HG03521 (cell line): ENCODE measurements around the gene SULF2.

ENCODE experiments used
- ATAC-seq: cut with Tn5 transposase; IDR thresholded peaks from one replicate; pipeline ENCODE4 v1.9.1; 2021; ENCODE audit warnings: mild to moderate bottlenecking, moderate library complexity; ENCODE audit not compliant: unreplicated experiment

Gene SULF2

GRCh38 chr20:47765271-47765670 is 20.0 kb downstream of the SULF2 start:
- ATAC-seq = no peak

GRCh38 chr20:47764154-47764733 is 21.0 kb downstream of the SULF2 start:
- ATAC-seq = no peak

GRCh38 chr20:47762699-47763268 is 22.5 kb downstream of the SULF2 start:
- no peak for ATAC-seq

GRCh38 chr20:47761482-47762047 is 23.7 kb downstream of the SULF2 start:
- ATAC-seq = no peak

GRCh38 chr20:47760686-47761481 is 24.4 kb downstream of the SULF2 start:
- ATAC-seq = no peak

- ATAC-seq = no peak
Measured at GRCh38 chr20:47758517-47759450, 26.5 kb downstream of the SULF2 start.

GRCh38 chr20:47757145-47758035 is 27.9 kb downstream of the SULF2 start:
- no peak for ATAC-seq

GRCh38 chr20:47754946-47755652 is 30.2 kb downstream of the SULF2 start:
- ATAC-seq = no peak

- ATAC-seq = no peak
Measured at GRCh38 chr20:47754388-47754715, 30.9 kb downstream of the SULF2 start.

- ATAC-seq = no peak
Measured at GRCh38 chr20:47753576-47754387, 31.5 kb downstream of the SULF2 start.

- ATAC-seq = no peak
Measured at GRCh38 chr20:47751449-47751848, 33.8 kb downstream of the SULF2 start.

GRCh38 chr20:47749339-47749738 is 35.9 kb downstream of the SULF2 start:
- no peak for ATAC-seq

- ATAC-seq = no peak
Measured at GRCh38 chr20:47748823-47749222, 36.5 kb downstream of the SULF2 start.

- ATAC-seq = no peak
Measured at GRCh38 chr20:47748069-47748468, 37.2 kb downstream of the SULF2 start.

GRCh38 chr20:47747669-47748031 is 37.6 kb downstream of the SULF2 start:
- no peak for ATAC-seq

GRCh38 chr20:47744803-47745202 is 40.5 kb downstream of the SULF2 start:
- ATAC-seq = no peak

- ATAC-seq = no peak
Measured at GRCh38 chr20:47743671-47744070, 41.6 kb downstream of the SULF2 start.
